Bronchial epithelial cell (primary cell): Measurements from ENCODE around the gene PDE2A. TPM values are rescaled to one million over a fixed set of nuclear protein-coding genes. Genes with fewer than 3 reads are reported as not detected.

Experiments
- DNase-seq: peaks from one replicate; pipeline ENCODE4 v3.0.0-alpha.2; 2010; ENCODE audit warnings: low read depth
- FAIRE-seq: peaks from 2 replicates; lab custom pipeline; 2011; peaks lifted over from hg19 to GRCh38; lab: Jason Lieb, UNC
- H3K27me3 ChIP-seq: 2 replicates; pipeline ENCODE4 v1.5.1; 2011; ENCODE audit warnings: low read length; ENCODE audit not compliant: control insufficient read depth, insufficient read depth
- H3K36me3 ChIP-seq: 2 replicates; pipeline ENCODE4 v1.5.1; 2011; ENCODE audit warnings: low read length; ENCODE audit not compliant: control insufficient read depth, insufficient read depth
- H3K4me3 ChIP-seq: 2 replicates; pipeline ENCODE4 v1.5.1; 2011; ENCODE audit warnings: mild to moderate bottlenecking, low read depth, low read length, control low read depth
- CTCF ChIP-seq: IDR thresholded peaks from 2 replicates; pipeline ENCODE4 v1.5.1; 2011; ENCODE audit warnings: mild to moderate bottlenecking, moderate library complexity, low read length, control low read depth, inconsistent platforms; ENCODE audit not compliant: insufficient read depth, severe bottlenecking
- total RNA-seq: library from RNA; depleted of rRNA; stranded (reverse); fragments of >200 nt; gene quantifications from 2 replicates; pipeline ENCODE4 v1.2.1, GENCODE V29; 2014

PDE2A gene
- total RNA-seq, 1 donor from 2014 or later: 1.6 TPM

GRCh38 chr11:72716290-72716689, 42.1 kb upstream of the PDE2A start:
- H3K27me3 ChIP-seq: no peaks in the 10 kb centered on the region
- H3K36me3 ChIP-seq: peaks cover 37% of the 10 kb centered on the region
- no peak for FAIRE-seq
- no peak for DNase-seq
- no peak overlapping the region for H3K4me3 ChIP-seq
- TF ChIP-seq CTCF: no peak

GRCh38 chr11:72712841-72713240, 38.6 kb upstream of the PDE2A start:
- TF ChIP-seq CTCF: no peak
- H3K27me3 ChIP-seq: no peaks in the 10 kb centered on the region
- no peak for DNase-seq
- H3K4me3 ChIP-seq: no peak overlapping the region
- H3K36me3 ChIP-seq: peaks cover 59% of the 10 kb centered on the region
- no peak for FAIRE-seq

GRCh38 chr11:72712168-72712751, 38.0 kb upstream of the PDE2A start:
- TF ChIP-seq CTCF: no peak
- H3K4me3 ChIP-seq: no peak overlapping the region
- H3K36me3 ChIP-seq: peaks cover 59% of the 10 kb centered on the region
- FAIRE-seq: no peak
- H3K27me3 ChIP-seq: no peaks in the 10 kb centered on the region
- no peak for DNase-seq

GRCh38 chr11:72711141-72711540, 36.9 kb upstream of the PDE2A start:
- TF ChIP-seq CTCF: no peak
- DNase-seq (no peak), FAIRE-seq (no peak)
- Histone ChIP-seq H3K4me3 (no peak overlapping the region), H3K36me3 (peaks cover 59% of the 10 kb centered on the region), H3K27me3 (no peaks in the 10 kb centered on the region)

GRCh38 chr11:72710278-72710677, 36.1 kb upstream of the PDE2A start:
- Histone ChIP-seq H3K4me3 (no peak overlapping the region), H3K36me3 (peaks cover 61% of the 10 kb centered on the region), H3K27me3 (no peaks in the 10 kb centered on the region)
- TF ChIP-seq CTCF: no peak
- no peak for FAIRE-seq
- DNase-seq: no peak
